Keratinocyte (primary cell): ENCODE data around the gene PLA2G2C. TPM values are rescaled to one million over a fixed set of nuclear protein-coding genes. Genes with fewer than 3 reads are reported as not detected.

Experiments used
- DNase-seq: peaks from one replicate; pipeline ENCODE4 v3.0.0-alpha.2; 2011; ENCODE audit warnings: low read depth, missing footprints, low spot score
- FAIRE-seq: peaks from 2 replicates; lab custom pipeline; 2011; peaks lifted over from hg19 to GRCh38; lab: Jason Lieb, UNC
- H2AFZ ChIP-seq: 2 replicates; pipeline ENCODE4 v1.6.0; 2012; ENCODE audit warnings: low read length, control low read depth, inconsistent platforms; ENCODE audit not compliant: control insufficient read depth
- H3K27ac ChIP-seq: 2 replicates; pipeline ENCODE4 v1.5.1; 2011; ENCODE audit warnings: low read length; ENCODE audit not compliant: control insufficient read depth, insufficient read depth
- H3K27me3 ChIP-seq: 3 replicates; pipeline ENCODE4 v1.6.0; 2011; ENCODE audit warnings: low read length; ENCODE audit not compliant: control insufficient read depth, insufficient read depth; ENCODE audit errors: extremely low read depth
- H3K36me3 ChIP-seq, 2 experiments: 2 replicates in 1 of 2; 3 replicates in 1 of 2; pipeline ENCODE4 v1.5.1; 2011; ENCODE audit warnings: low read length in 2 of 2, mild to moderate bottlenecking in 1 of 2; ENCODE audit not compliant: control insufficient read depth in 2 of 2, insufficient read depth in 2 of 2; ENCODE audit errors: extremely low read depth in 1 of 2
- H3K4me1 ChIP-seq: 3 replicates; pipeline ENCODE4 v1.5.1; 2011; ENCODE audit warnings: low read length; ENCODE audit not compliant: control insufficient read depth, insufficient read depth; ENCODE audit errors: extremely low read depth
- H3K4me2 ChIP-seq: 3 replicates; pipeline ENCODE4 v1.6.0; 2011; ENCODE audit warnings: low read depth, low read length; ENCODE audit not compliant: control insufficient read depth, insufficient read depth; ENCODE audit errors: extremely low read depth
- H3K4me3 ChIP-seq, 3 experiments: fragments of 200-600 bp in 1 of 3; sonication (generic) in 1 of 3; 2 replicates in 2 of 3; 3 replicates in 1 of 3; pipeline ENCODE4 v1.5.1; 2011 to 2016; ENCODE audit warnings: low read length in 3 of 3, mild to moderate bottlenecking in 3 of 3, control low read depth in 2 of 3, inconsistent platforms in 1 of 3, low read depth in 1 of 3, mixed read lengths in 1 of 3, mixed run types in 1 of 3, moderate library complexity in 1 of 3; ENCODE audit not compliant: control insufficient read depth in 2 of 3, insufficient read depth in 2 of 3; ENCODE audit errors: extremely low read depth in 1 of 3
- H3K79me2 ChIP-seq: 2 replicates; pipeline ENCODE4 v1.6.0; 2012; ENCODE audit warnings: low read length; ENCODE audit not compliant: control insufficient read depth, insufficient read depth
- H3K9ac ChIP-seq: 3 replicates; pipeline ENCODE4 v1.6.0; 2011; ENCODE audit warnings: low read length; ENCODE audit not compliant: control insufficient read depth, insufficient read depth; ENCODE audit errors: extremely low read depth
- H3K9me1 ChIP-seq: 3 replicates; pipeline ENCODE4 v1.6.0; 2011; ENCODE audit warnings: low read length; ENCODE audit not compliant: control insufficient read depth, insufficient read depth; ENCODE audit errors: extremely low read depth
- H3K9me3 ChIP-seq: 2 replicates; pipeline ENCODE4 v1.5.1; 2012; ENCODE audit warnings: low read depth, low read length; ENCODE audit not compliant: control insufficient read depth
- H4K20me1 ChIP-seq: 3 replicates; pipeline ENCODE4 v1.6.0; 2011; ENCODE audit warnings: low read length; ENCODE audit not compliant: control insufficient read depth, insufficient read depth; ENCODE audit errors: extremely low read depth
- EZH2 ChIP-seq: IDR thresholded peaks from one replicate; pipeline ENCODE4 v1.6.1; 2012; ENCODE audit warnings: inconsistent platforms, mild to moderate bottlenecking, low read length, moderate library complexity
- dilution Hi-C: fragments of 300-500 bp; cut with MboI; formaldehyde crosslinking; loops from one replicate; pipeline ENCODE4 v1.7.0; 2020; ENCODE audit warnings: low sequenced_read_pairs; ENCODE audit not compliant: extremely low pct_ligation_motif_present
- polyA plus RNA-seq, 5 experiments: library from polyadenylated mRNA; depleted of rRNA in 3 of 5; stranded (reverse) in 3 of 5; stranded (forward) in 1 of 5; unstranded in 1 of 5; fragments of >200 nt; gene quantifications; 1 replicate in 1 of 5; 2 replicates in 3 of 5; 3 replicates in 1 of 5; pipeline versions ENCODE4 v1.2.1 to v1.2.3, GENCODE V29; 2011 to 2012; ENCODE audit warnings: missing spikeins in 2 of 5, low read depth in 1 of 5, low replicate concordance in 1 of 5
- TF ChIP-seq, protein P1 (sequence below), 3 experiments: IDR thresholded peaks in 1 of 3; conservative IDR thresholded peaks in 1 of 3; optimal IDR thresholded peaks in 1 of 3; 2 replicates in 2 of 3; 3 replicates in 1 of 3; pipeline versions ENCODE3 to v1.5.1; 2011; ENCODE audit warnings: low read length in 3 of 3, mild to moderate bottlenecking in 3 of 3, moderate library complexity in 2 of 3, control low read depth in 1 of 3, inconsistent platforms in 1 of 3; ENCODE audit not compliant: insufficient read depth in 2 of 3; ENCODE audit errors: extremely low read depth in 1 of 3

Gene PLA2G2C
- polyA plus RNA-seq, 1 donor (not counting 4 experiments of a cell fraction or from before 2014, with no cell fraction given), result not detected

DNA sequence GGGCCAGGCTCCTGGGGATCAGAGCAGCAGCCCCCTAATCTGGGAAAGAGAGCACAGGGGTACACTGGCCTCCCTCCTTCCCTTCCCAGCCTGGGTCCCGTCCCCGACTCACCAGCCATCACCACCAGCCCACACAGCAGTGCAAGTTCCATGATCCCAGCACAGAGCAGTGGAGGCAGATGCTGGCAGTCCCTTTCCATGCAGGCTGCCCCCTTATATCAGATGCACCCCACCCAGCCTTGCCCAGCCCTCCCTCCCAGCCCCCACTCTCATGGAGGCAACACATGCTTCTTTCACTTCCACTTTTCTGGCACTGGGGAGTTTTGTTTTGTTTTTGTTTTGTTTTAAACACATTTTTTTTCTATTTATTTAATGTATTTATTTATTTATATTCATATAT lies 67.0 kb downstream of the PLA2G2C start, which contains the start of gene PLA2G2D:
PLA2G2D (minus strand) TSS at position 190 of the 400 bp plus-strand sequence; CDS start at position 152, 38 bp downstream.
- Histone ChIP-seq H3K36me3 (no peaks in the 10 kb centered on the region), H3K79me2 (no peaks in the 10 kb centered on the region), H3K9me3 (no peaks in the 10 kb centered on the region), H3K4me1 (peaks cover 5% of the 10 kb centered on the region), H3K9me1 (no peaks in the 10 kb centered on the region), H2AFZ (no peak within 1 kb of the TSS), H3K4me3 (no peak within 1 kb of the TSS), H4K20me1 (no peaks in the 10 kb centered on the region), H3K4me2 (no peak within 1 kb of the TSS), H3K9ac (no peak within 1 kb of the TSS), H3K27ac (no peak within 1 kb of the TSS), H3K27me3 (peaks cover 9% of the 10 kb centered on the region)
- FAIRE-seq, result no peak
- dilution Hi-C loops, result no loop called here
- TF ChIP-seq, protein P1, sequence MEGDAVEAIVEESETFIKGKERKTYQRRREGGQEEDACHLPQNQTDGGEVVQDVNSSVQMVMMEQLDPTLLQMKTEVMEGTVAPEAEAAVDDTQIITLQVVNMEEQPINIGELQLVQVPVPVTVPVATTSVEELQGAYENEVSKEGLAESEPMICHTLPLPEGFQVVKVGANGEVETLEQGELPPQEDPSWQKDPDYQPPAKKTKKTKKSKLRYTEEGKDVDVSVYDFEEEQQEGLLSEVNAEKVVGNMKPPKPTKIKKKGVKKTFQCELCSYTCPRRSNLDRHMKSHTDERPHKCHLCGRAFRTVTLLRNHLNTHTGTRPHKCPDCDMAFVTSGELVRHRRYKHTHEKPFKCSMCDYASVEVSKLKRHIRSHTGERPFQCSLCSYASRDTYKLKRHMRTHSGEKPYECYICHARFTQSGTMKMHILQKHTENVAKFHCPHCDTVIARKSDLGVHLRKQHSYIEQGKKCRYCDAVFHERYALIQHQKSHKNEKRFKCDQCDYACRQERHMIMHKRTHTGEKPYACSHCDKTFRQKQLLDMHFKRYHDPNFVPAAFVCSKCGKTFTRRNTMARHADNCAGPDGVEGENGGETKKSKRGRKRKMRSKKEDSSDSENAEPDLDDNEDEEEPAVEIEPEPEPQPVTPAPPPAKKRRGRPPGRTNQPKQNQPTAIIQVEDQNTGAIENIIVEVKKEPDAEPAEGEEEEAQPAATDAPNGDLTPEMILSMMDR (optimal IDR thresholded peaks at IDR 0.05 in 1 of 3, IDR thresholded peaks at IDR 0.05 in 1 of 3, conservative IDR thresholded peaks at IDR 0.05 in 1 of 3; ENCODE audit: extremely low read depth in 1 of 3, insufficient read depth in 2 of 3, low read length in 3 of 3), result no peak
- no peak for TF ChIP-seq EZH2
- no peak for DNase-seq

DNA sequence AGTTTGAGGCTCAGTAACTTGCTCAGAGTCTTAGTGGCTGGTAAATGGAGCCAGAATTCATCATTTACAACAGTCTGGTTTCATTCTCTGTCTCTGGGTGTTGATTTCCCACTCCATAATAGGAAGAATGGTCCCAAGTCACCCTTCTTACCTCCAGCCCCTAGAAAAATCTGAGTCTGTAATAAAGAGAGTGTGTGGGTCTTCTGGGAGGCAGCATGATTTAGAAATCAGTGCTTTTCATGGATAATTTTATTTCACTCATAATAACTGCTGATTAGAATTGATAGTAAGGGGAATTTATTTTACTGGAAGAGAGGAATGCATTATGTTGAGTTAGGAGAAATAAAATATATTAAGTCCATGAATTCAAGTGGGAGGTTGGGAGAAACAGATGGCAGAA lies 69.1 kb downstream of the PLA2G2C start:
- peaks cover under 1% of the 10 kb centered on the region for H3K4me1 ChIP-seq
- no peak overlapping the region for H3K4me3 ChIP-seq
- no peak for DNase-seq
- dilution Hi-C loops, result no loop called here
- no peaks in the 10 kb centered on the region for H4K20me1 ChIP-seq
- H3K9ac ChIP-seq, result no peak overlapping the region
- no peak overlapping the region for H2AFZ ChIP-seq
- peaks cover 9% of the 10 kb centered on the region for H3K27me3 ChIP-seq
- H3K9me1 ChIP-seq, result no peaks in the 10 kb centered on the region
- H3K4me2 ChIP-seq, result no peak overlapping the region
- H3K79me2 ChIP-seq, result no peaks in the 10 kb centered on the region
- no peaks in the 10 kb centered on the region for H3K36me3 ChIP-seq
- no peak overlapping the region for H3K27ac ChIP-seq
- TF ChIP-seq, protein P1 (optimal IDR thresholded peaks at IDR 0.05 in 1 of 3, IDR thresholded peaks at IDR 0.05 in 1 of 3, conservative IDR thresholded peaks at IDR 0.05 in 1 of 3; ENCODE audit: extremely low read depth in 1 of 3, insufficient read depth in 2 of 3, low read length in 3 of 3), result no peak
- no peak for TF ChIP-seq EZH2
- no peaks in the 10 kb centered on the region for H3K9me3 ChIP-seq
- FAIRE-seq, result no peak
